Urinary bladder (tissue), 4 donors: ENCODE measurements around the gene TSHZ1. TPM values are rescaled to one million over a fixed set of nuclear protein-coding genes. Genes with fewer than 3 reads are reported as not detected.

Source experiments
- DNase-seq: peaks from one replicate; pipeline ENCODE4 v3.0.0-alpha.2; 2015; ENCODE audit errors: extremely low spot score
- H3K27ac ChIP-seq: one replicate; pipeline ENCODE4 v1.5.1; 2013; ENCODE audit warnings: low read depth, mild to moderate bottlenecking, moderate library complexity
- H3K36me3 ChIP-seq: one replicate; pipeline ENCODE4 v1.6.1; 2013; ENCODE audit warnings: mild to moderate bottlenecking, moderate library complexity; ENCODE audit not compliant: insufficient read depth
- H3K4me1 ChIP-seq: one replicate; pipeline ENCODE4 v1.6.1; 2013; ENCODE audit warnings: mild to moderate bottlenecking, moderate library complexity; ENCODE audit not compliant: insufficient read depth
- H3K4me3 ChIP-seq: one replicate; pipeline ENCODE4 v1.5.1; 2013; ENCODE audit warnings: low read depth, low read length
- WGBS: extraction: QIAGEN DNeasy Blood & Tissue Kit; methylation state at CpG from one replicate; pipeline ENCODE4 v1.1.7; 2013; 5-methylcytosine and 5-hydroxymethylcytosine counted together
- polyA plus RNA-seq: library from polyadenylated mRNA; stranded (reverse); fragments of 200-250 nt; gene quantifications from one replicate; pipeline ENCODE4 v1.2.3, GENCODE V29; 2013
- total RNA-seq: library from RNA; depleted of rRNA; stranded (reverse); fragments of >200 nt; gene quantifications from one replicate; pipeline ENCODE4 v1.2.3, GENCODE V29; 2014
- donor health status: healthy with polysubstance abuse.
- donor health status: healthy.

The TSHZ1 gene
- total and polyA plus RNA-seq, 2 donors = 10.3 to 22.5 TPM

- no peak for DNase-seq
- Histone ChIP-seq H3K4me3 (no peak overlapping the region), H3K4me1 (no peaks in the 10 kb centered on the region), H3K27ac (no peak overlapping the region), H3K36me3 (peaks cover 2% of the 10 kb centered on the region)
- WGBS = 92% methylated on average over 13 of the region's 13 CpGs
Observed at GRCh38 chr18:75200071-75200470, 10.5 kb upstream of the TSHZ1 start.

DNA sequence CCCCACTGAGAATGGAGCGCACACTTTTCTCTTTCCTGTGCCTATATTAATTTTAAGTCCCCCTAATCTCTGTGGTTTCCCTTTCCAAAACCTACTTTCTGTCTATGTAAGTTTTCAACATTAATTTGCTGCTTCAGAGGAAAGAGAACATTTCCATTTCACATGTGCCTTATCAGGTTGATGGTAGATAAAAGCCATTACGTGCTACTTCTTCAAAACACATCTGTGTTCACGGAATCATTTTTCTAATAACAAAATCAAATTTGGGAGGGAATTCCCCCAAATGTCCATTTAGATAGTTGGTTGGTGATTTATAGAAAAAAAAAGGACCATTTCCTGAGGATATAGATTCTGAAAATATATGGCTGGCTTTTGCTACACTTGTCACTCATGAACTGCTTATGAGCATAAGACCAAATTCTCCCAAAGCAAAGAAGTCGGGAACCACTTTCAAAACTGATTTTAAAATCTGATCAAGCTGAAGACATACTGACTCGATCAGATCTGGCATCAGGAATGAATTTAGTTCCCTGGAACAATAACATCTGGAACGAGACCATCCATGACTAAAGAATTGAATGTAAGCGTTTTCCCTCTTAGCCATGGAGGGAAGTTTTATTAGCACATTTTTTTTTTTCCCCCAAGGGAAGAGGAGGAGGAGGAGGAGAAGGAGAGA lies 9.9 kb upstream of the TSHZ1 start:
- H3K36me3 ChIP-seq = peaks cover 2% of the 10 kb centered on the region
- no peak overlapping the region for H3K4me3 ChIP-seq
- WGBS = 74% methylated on average over 7 of the region's 7 CpGs
- H3K4me1 ChIP-seq = no peaks in the 10 kb centered on the region
- H3K27ac ChIP-seq = no peak overlapping the region
- DNase-seq = no peak

GRCh38 chr18:75201282-75202270 lies 9.0 kb upstream of the TSHZ1 start:
- no peak overlapping the region for H3K4me3 ChIP-seq
- WGBS = 91% methylated on average over 18 of the region's 18 CpGs
- H3K36me3 ChIP-seq = peaks cover 2% of the 10 kb centered on the region
- no peak for DNase-seq
- no peaks in the 10 kb centered on the region for H3K4me1 ChIP-seq
- peak overlapping the region; percentile 59 for H3K27ac ChIP-seq

DNA sequence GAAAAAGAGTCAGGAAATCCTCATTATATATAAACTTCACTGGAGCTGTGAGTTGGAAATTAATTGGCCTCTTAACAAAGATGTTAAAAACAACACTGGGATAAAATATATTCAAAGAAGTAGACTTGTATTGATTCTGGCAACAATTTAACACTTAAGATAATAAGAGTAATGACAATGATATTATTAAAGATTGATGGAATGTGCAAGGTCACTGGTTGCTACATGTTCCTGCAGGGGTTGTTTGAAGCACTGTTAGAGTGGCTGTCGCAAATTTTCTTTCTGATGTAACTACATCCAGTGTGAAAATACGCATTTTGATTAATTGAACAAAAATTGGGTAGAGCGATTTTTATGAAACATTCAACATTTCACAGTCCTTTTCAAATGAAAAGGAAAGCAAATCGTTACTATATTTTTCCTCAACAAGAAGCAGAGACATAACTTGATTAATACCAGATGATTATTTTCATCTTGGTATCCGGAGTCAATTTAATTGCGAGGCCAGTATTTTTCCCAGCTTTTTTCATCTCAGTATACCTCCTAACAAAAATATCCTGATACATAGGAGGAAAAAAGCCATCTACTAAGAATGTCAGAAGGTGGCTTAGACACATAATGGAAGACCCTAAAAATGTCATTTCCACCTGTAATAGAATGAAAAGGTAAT lies 7.8 kb upstream of the TSHZ1 start:
- WGBS = 59% methylated on average over 6 of the region's 6 CpGs
- Histone ChIP-seq H3K27ac (peak overlapping the region; percentile 48), H3K36me3 (peaks cover 2% of the 10 kb centered on the region), H3K4me1 (no peaks in the 10 kb centered on the region), H3K4me3 (no peak overlapping the region)
- DNase-seq = no peak

- no peak for DNase-seq
- Histone ChIP-seq H3K4me1 (no peaks in the 10 kb centered on the region), H3K27ac (peak overlapping the region; percentile 88), H3K36me3 (peaks cover 2% of the 10 kb centered on the region), H3K4me3 (peak overlapping the region; percentile 63)
- WGBS = 31% methylated on average over 24 of the region's 24 CpGs
Observed at GRCh38 chr18:75203416-75204268, 7.0 kb upstream of the TSHZ1 start.

- no peak for DNase-seq
- no peaks in the 10 kb centered on the region for H3K4me1 ChIP-seq
- peak overlapping the region; percentile 63 for H3K4me3 ChIP-seq
- H3K27ac ChIP-seq = peak overlapping the region; percentile 88
- peaks cover 2% of the 10 kb centered on the region for H3K36me3 ChIP-seq
- WGBS = 14% methylated on average over 35 of the region's 35 CpGs
Observed at GRCh38 chr18:75204269-75204731, 6.3 kb upstream of the TSHZ1 start.

- DNase-seq = no peak
- Histone ChIP-seq H3K4me1 (no peaks in the 10 kb centered on the region), H3K36me3 (peaks cover 2% of the 10 kb centered on the region), H3K27ac (peak overlapping the region; percentile 88), H3K4me3 (peak overlapping the region; percentile 63)
- whole genome bisulfite sequencing = 14% methylated on average over 75 of the region's 75 CpGs
Observed at GRCh38 chr18:75204732-75205513, 5.7 kb upstream of the TSHZ1 start.

- no peak for DNase-seq
- Histone ChIP-seq H3K36me3 (peaks cover 2% of the 10 kb centered on the region), H3K4me1 (no peaks in the 10 kb centered on the region), H3K4me3 (peak overlapping the region; percentile 63), H3K27ac (peak overlapping the region; percentile 88)
- 43% methylated on average over 16 of the region's 16 CpGs for WGBS
Observed at GRCh38 chr18:75205514-75206132, 5.0 kb upstream of the TSHZ1 start.

- no peaks in the 10 kb centered on the region for H3K4me1 ChIP-seq
- H3K36me3 ChIP-seq = peaks cover 2% of the 10 kb centered on the region
- peak overlapping the region; percentile 100 for H3K4me3 ChIP-seq
- peak overlapping the region; percentile 65 for H3K27ac ChIP-seq
- WGBS = 42% methylated on average over 14 of the region's 14 CpGs
- DNase-seq = no peak
Observed at GRCh38 chr18:75206452-75207309, 3.9 kb upstream of the TSHZ1 start.

DNA sequence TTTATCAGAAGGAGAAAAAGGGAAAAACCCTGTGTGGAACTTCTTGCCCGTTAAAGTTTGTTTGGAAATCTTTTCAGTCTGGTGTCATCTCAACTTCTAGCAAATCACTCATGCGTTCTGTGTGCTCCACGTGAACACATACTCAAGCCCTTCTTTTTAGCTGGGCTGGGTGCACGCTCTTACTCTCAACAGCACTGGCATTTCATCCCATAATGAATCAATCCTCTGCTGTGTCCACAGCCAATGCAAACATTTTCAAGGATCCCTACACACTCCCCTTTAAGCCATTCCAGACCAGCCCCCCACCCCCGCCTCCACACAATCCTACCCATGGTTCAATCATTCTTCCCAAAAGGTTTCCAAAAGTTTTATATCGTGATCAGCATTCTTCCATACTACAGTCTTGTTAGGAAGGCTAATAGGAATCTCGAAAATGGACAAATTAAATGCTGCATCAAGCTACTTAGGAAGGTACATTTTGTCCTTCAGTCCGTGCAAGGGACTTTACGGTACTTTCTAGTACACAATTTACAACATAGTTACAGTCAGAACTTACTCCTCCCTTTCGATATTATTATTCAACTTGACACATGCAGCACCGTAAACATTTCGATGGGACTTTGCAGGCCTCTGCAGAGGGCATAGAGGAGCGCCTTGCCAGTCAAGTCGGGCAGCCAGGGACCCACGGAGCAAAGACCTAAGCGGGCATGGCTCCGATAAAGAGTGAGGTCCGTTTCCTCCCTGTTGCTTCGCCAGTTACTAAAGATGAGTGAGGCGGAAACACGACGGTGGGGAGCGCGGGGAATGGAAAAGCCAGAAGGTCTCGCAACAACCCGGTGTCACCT lies 3.1 kb upstream of the TSHZ1 start:
- Histone ChIP-seq H3K4me1 (no peaks in the 10 kb centered on the region), H3K4me3 (peak overlapping the region; percentile 100), H3K36me3 (peaks cover 2% of the 10 kb centered on the region), H3K27ac (peak overlapping the region; percentile 99)
- WGBS = 5% methylated on average over 26 of the region's 26 CpGs
- no peak for DNase-seq
